ENCODE data around the gene NDOR1.

Gene NDOR1

GRCh38 chr9:137178939-137179630 lies 26.4 kb upstream of the NDOR1 start:
- no peak for DNase-seq (ENCODE audit: low read depth)
- no peak overlapping the region for H3K4me3 ChIP-seq (ENCODE audit: low read depth, low read length)

DNA sequence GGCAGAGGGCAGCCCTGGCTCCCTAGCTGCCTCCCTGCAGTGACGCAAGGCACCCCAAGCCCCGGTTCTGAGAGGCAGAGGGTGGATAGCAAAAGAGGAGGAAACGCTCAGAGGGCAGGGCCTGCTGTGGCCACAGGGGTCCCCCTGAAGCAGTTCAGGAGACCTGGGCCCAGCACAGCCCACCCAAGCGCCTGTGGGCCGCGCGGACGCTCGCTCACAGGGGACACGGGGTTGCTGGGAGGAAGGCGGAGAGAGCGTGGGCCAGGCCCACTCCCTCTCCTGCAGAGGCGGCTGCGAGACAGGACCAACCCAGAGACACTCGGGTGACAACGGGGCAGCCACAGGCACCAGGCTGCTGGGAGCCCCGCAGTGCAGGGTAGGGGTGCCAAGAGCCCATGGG lies 25.7 kb upstream of the NDOR1 start:
- DNase-seq (ENCODE audit: low read depth) = no peak
- no peak overlapping the region for H3K4me3 ChIP-seq (ENCODE audit: low read depth, low read length)

More at GRCh38 chr9:137178939-137179630, 26.4 kb upstream of the NDOR1 start:
- TF ChIP-seq CTCF (IDR thresholded peaks at IDR 0.05; ENCODE audit: low read depth, low read length, missing control alignments) = no peak

DNA sequence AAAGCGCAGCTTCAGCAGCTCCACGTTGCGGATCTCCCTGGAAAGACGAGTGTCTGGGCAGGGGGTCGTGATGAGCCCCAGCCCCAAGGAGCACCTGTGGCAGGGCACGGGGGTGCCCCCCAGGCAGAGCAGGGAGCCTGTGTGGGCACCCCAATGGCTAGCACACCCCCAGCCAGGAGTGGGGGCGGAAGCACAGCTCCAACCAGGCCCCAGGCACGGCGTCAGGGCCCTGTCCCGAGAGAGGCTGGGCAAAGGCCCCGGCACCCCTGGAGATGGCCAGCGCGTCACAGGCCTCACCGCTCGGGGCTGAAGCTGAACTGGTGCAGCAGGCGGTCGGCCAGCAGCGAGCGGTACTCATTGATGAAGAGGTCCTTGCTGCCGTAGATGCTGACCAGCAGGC lies 25.0 kb upstream of the NDOR1 start:
- DNase-seq (ENCODE audit: low read depth) = no peak
- no peak overlapping the region for H3K4me3 ChIP-seq (ENCODE audit: low read depth, low read length)
- no peak for TF ChIP-seq CTCF (IDR thresholded peaks at IDR 0.05; ENCODE audit: low read depth, low read length, missing control alignments)

More for the DNA sequence above, 25.7 kb upstream of the NDOR1 start:
- no peak for TF ChIP-seq CTCF (IDR thresholded peaks at IDR 0.05; ENCODE audit: low read depth, low read length, missing control alignments)

DNA sequence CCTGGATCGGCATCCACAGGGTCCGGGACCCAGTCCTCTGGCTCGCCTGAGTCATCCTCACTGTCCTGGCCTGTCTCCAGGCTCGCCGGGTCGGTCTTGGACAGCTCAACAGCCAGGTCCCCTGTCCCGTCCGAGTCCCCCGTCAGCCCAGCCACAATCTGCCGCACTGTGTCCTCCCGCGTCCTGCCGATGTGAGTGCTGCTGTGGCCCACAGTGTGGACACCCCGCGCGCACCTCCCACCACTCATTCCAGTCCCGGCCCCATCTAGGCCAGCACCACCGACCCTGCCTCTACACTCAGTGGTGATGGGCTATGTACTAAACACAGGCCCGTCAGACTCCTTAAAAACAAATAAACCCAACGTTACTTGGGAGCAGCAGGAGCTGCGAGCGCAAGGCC lies 23.8 kb upstream of the NDOR1 start:
- no peak for DNase-seq (ENCODE audit: low read depth)
- no peak overlapping the region for H3K4me3 ChIP-seq (ENCODE audit: low read depth, low read length)
- TF ChIP-seq CTCF (IDR thresholded peaks at IDR 0.05; ENCODE audit: low read depth, low read length, missing control alignments) = no peak

DNA sequence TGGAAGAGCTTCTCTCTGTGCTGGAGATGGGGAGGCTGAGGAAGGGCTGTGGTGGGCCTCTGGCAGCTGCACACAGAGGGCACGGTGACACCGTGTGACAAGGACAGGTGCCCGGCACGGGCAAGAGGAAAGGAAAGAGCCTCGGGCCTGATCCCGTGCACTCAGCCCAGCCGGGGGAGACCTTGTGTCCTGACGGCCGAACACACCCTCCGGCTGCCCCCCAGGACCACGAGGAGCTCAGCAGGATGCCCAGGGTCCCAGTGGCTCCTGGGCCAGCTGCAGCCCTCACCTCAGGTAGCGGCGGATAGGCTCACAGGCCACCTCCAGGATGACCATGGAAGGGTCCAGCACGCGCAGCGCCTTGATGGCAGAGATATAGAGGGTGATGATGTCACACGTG lies 22.7 kb upstream of the NDOR1 start:
- no peak for TF ChIP-seq CTCF (IDR thresholded peaks at IDR 0.05; ENCODE audit: low read depth, low read length, missing control alignments)
- H3K4me3 ChIP-seq (ENCODE audit: low read depth, low read length) = no peak overlapping the region
- DNase-seq (ENCODE audit: low read depth) = no peak

GRCh38 chr9:137183980-137184595 lies 21.4 kb upstream of the NDOR1 start:
- no peak for DNase-seq (ENCODE audit: low read depth)
- no peak overlapping the region for H3K4me3 ChIP-seq (ENCODE audit: low read depth, low read length)
- TF ChIP-seq CTCF (IDR thresholded peaks at IDR 0.05; ENCODE audit: low read depth, low read length, missing control alignments) = no peak
